Hepatocyte (in vitro differentiated cells): ENCODE data around the gene CSTPP1. TPM values are rescaled to one million over a fixed set of nuclear protein-coding genes. Genes with fewer than 3 reads are reported as not detected.
"Not testable (repeated sequence)": the region's sequence is repeated elsewhere in the genome, so short reads cannot be mapped to it uniquely, and the experiment has no call there.

Experiments
- DNase-seq: peaks from one replicate; pipeline ENCODE4 v3.0.0-alpha.2; 2016; ENCODE audit warnings: low spot score
- H2AFZ ChIP-seq: fragments of 200-600 bp; sonication (generic); 2 replicates; pipeline ENCODE4 v1.6.0; 2016; ENCODE audit warnings: antibody characterized with exemption, mild to moderate bottlenecking
- H3K27ac ChIP-seq: fragments of 200-600 bp; sonication (generic); 2 replicates; pipeline ENCODE4 v1.5.1; 2016; ENCODE audit warnings: mild to moderate bottlenecking
- H3K27me3 ChIP-seq: fragments of 200-600 bp; sonication (generic); 2 replicates; pipeline ENCODE4 v1.6.1; 2016
- H3K36me3 ChIP-seq: fragments of 200-600 bp; sonication (generic); replicated peaks from 2 replicates; pipeline ENCODE4 v1.5.1; 2016; ENCODE audit warnings: low read depth; ENCODE audit not compliant: insufficient read depth
- H3K4me1 ChIP-seq: fragments of 200-600 bp; sonication (generic); 2 replicates; pipeline ENCODE4 v1.5.1; 2016; ENCODE audit warnings: mild to moderate bottlenecking, moderate library complexity; ENCODE audit not compliant: insufficient read depth
- H3K4me2 ChIP-seq: fragments of 200-600 bp; sonication (generic); 2 replicates; pipeline ENCODE4 v1.6.0; 2016
- H3K4me3 ChIP-seq: fragments of 200-600 bp; sonication (generic); 2 replicates; pipeline ENCODE4 v1.5.1; 2016; ENCODE audit warnings: mild to moderate bottlenecking
- H3K79me2 ChIP-seq: fragments of 200-600 bp; sonication (generic); 2 replicates; pipeline ENCODE4 v1.6.0; 2017; ENCODE audit warnings: mild to moderate bottlenecking
- H3K9me2 ChIP-seq: fragments of 200-600 bp; sonication (generic); replicated peaks from 2 replicates; pipeline ENCODE4 v1.6.0; 2017; ENCODE audit warnings: mild to moderate bottlenecking; ENCODE audit not compliant: insufficient read depth
- H3K9me3 ChIP-seq: fragments of 200-600 bp; sonication (generic); 2 replicates; pipeline ENCODE4 v1.5.1; 2016; ENCODE audit warnings: low read depth, mild to moderate bottlenecking
- H4K20me1 ChIP-seq: fragments of 200-600 bp; sonication (generic); 2 replicates; pipeline ENCODE4 v1.6.0; 2016; ENCODE audit warnings: mild to moderate bottlenecking; ENCODE audit not compliant: insufficient read depth, poor library complexity, severe bottlenecking
- CTCF ChIP-seq: fragments of 200-600 bp; sonication (generic); IDR thresholded peaks from 2 replicates; pipeline ENCODE4 v1.5.1; 2016; ENCODE audit warnings: antibody characterized with exemption, mild to moderate bottlenecking; ENCODE audit not compliant: poor library complexity
- EZH2 ChIP-seq: fragments of 200-600 bp; sonication (generic); IDR thresholded peaks from 2 replicates; pipeline ENCODE4 v1.6.1; 2016; ENCODE audit warnings: antibody characterized with exemption, mild to moderate bottlenecking, borderline replicate concordance
- EZH2phosphoT487 ChIP-seq: fragments of 200-600 bp; sonication (generic); IDR thresholded peaks from one replicate; pipeline ENCODE4 v1.6.1; 2018; ENCODE audit warnings: antibody characterized with exemption, mild to moderate bottlenecking, low read depth, moderate library complexity; ENCODE audit not compliant: unreplicated experiment, severe bottlenecking
- WGBS: methylation state at CpG from one replicate; pipeline ENCODE4 v1.1.6; 2016; ENCODE audit warnings: low lambda C conversion rate; ENCODE audit errors: missing lambda C conversion rate; 5-methylcytosine and 5-hydroxymethylcytosine counted together
- polyA plus RNA-seq: library from polyadenylated mRNA; unstranded; fragments of >200 nt; fragmentation: Nextera tagmentation; extraction: Ambion mirVana; gene quantifications from 2 replicates; pipeline ENCODE4 v1.2.1, GENCODE V29; 2016
- total RNA-seq: library from RNA; depleted of rRNA; stranded (reverse); fragments of >200 nt; gene quantifications from 2 replicates; pipeline ENCODE4 v1.2.3, GENCODE V29; 2014

CSTPP1 gene
- total and polyA plus RNA-seq, 2 experiments from 2014 or later, result 23.0 to 44.3 TPM

- Histone ChIP-seq H3K9me3 (no peaks in the 10 kb centered on the region), H3K79me2 (no peaks in the 10 kb centered on the region), H4K20me1 (no peaks in the 10 kb centered on the region), H3K27me3 (no peaks in the 10 kb centered on the region), H3K4me1 (no peaks in the 10 kb centered on the region), H3K9me2 (no peaks in the 10 kb centered on the region), H3K36me3 (no peaks in the 10 kb centered on the region), H3K27ac (no peak overlapping the region), H3K4me3 (no peak overlapping the region), H2AFZ (no peak overlapping the region), H3K4me2 (no peak overlapping the region)
- TF ChIP-seq EZH2phosphoT487 (no peak), CTCF (no peak), EZH2 (no peak)
- no peak for DNase-seq
- 89% methylated on average over 7 of the region's 7 CpGs for WGBS
Measured at GRCh38 chr11:47078751-47079521, 142.4 kb downstream of the CSTPP1 start.

GRCh38 chr11:47080775-47081174 lies 144.2 kb downstream of the CSTPP1 start:
- H3K27me3 ChIP-seq, H3K4me3 ChIP-seq, H3K9me3 ChIP-seq, H3K9me2 ChIP-seq, DNase-seq, H3K79me2 ChIP-seq, H3K27ac ChIP-seq, H4K20me1 ChIP-seq, H2AFZ ChIP-seq, H3K4me2 ChIP-seq, H3K36me3 ChIP-seq, H3K4me1 ChIP-seq: not testable (repeated sequence)
- 100% methylated on average over 1 of the region's 1 CpG for WGBS

GRCh38 chr11:47083913-47084312 lies 147.4 kb downstream of the CSTPP1 start:
- Histone ChIP-seq H3K4me2 (no peak overlapping the region), H3K9me2 (no peaks in the 10 kb centered on the region), H3K9me3 (no peaks in the 10 kb centered on the region), H3K36me3 (no peaks in the 10 kb centered on the region), H4K20me1 (no peaks in the 10 kb centered on the region), H2AFZ (no peak overlapping the region), H3K4me1 (no peaks in the 10 kb centered on the region), H3K27me3 (no peaks in the 10 kb centered on the region), H3K27ac (no peak overlapping the region), H3K4me3 (no peak overlapping the region), H3K79me2 (no peaks in the 10 kb centered on the region)
- TF ChIP-seq EZH2phosphoT487, result no peak
- TF ChIP-seq EZH2, result no peak
- TF ChIP-seq CTCF, result no peak
- DNase-seq, result no peak

GRCh38 chr11:47087801-47088200 lies 151.2 kb downstream of the CSTPP1 start:
- H3K9me2 ChIP-seq, result no peaks in the 10 kb centered on the region
- no peak overlapping the region for H3K4me3 ChIP-seq
- no peaks in the 10 kb centered on the region for H3K9me3 ChIP-seq
- DNase-seq, result no peak
- no peaks in the 10 kb centered on the region for H3K79me2 ChIP-seq
- no peaks in the 10 kb centered on the region for H3K4me1 ChIP-seq
- no peaks in the 10 kb centered on the region for H3K27me3 ChIP-seq
- no peak for TF ChIP-seq CTCF
- TF ChIP-seq EZH2, result no peak
- TF ChIP-seq EZH2phosphoT487, result no peak
- H3K27ac ChIP-seq, result no peak overlapping the region
- no peak overlapping the region for H3K4me2 ChIP-seq
- WGBS, result 81% methylated on average over 3 of the region's 3 CpGs
- no peaks in the 10 kb centered on the region for H3K36me3 ChIP-seq
- H4K20me1 ChIP-seq, result no peaks in the 10 kb centered on the region
- H2AFZ ChIP-seq, result no peak overlapping the region
